A673 (cell line): ENCODE data around the gene TXNRD2. TPM values are rescaled to one million over a fixed set of nuclear protein-coding genes. Genes with fewer than 3 reads are reported as not detected.
A peak's percentile ranks its signal among the peaks of the same experiment; 100 is the strongest.
"Not testable (repeated sequence)": the region's sequence is repeated elsewhere in the genome, so short reads cannot be mapped to it uniquely, and the experiment has no call there.

Experiments used
- BruUV-seq: library from RNA; stranded (reverse); fragments of 400-500 nt; replicated peaks from 2 replicates; lab custom pipeline; 2021; lab: Mats Ljungman, UMichigan
- CTCF ChIA-PET: fragments of 300-600 bp; sonication (Branson Sonifier 250); formaldehyde crosslinking; loops from one replicate; lab custom pipeline; 2022; ENCODE audit warnings: antibody characterized with exemption; lab: Charles Lee
- POLR2A ChIA-PET: fragments of 300-600 bp; sonication (Branson Sonifier 250); formaldehyde crosslinking; loops from one replicate; lab custom pipeline; 2022; ENCODE audit warnings: antibody characterized with exemption; ENCODE audit not compliant: low non-redundant PET; lab: Charles Lee
- DNase-seq: peaks from one replicate; pipeline ENCODE4 v3.0.0-alpha.2; 2015; ENCODE audit warnings: low spot score
- H3K27ac ChIP-seq: fragments of 200-600 bp; sonication (generic); 2 replicates; pipeline ENCODE4 v1.5.1; 2016; ENCODE audit warnings: mixed run types, low read depth, mild to moderate bottlenecking, mixed read lengths, antibody characterized with exemption, low read length; ENCODE audit not compliant: poor library complexity, severe bottlenecking
- H3K27me3 ChIP-seq: fragments of 200-600 bp; sonication (generic); replicated peaks from 2 replicates; pipeline ENCODE4 v1.6.1; 2017; ENCODE audit warnings: mixed run types, low read depth, mild to moderate bottlenecking, mixed read lengths, antibody characterized with exemption, low read length; ENCODE audit not compliant: insufficient read depth, poor library complexity
- H3K36me3 ChIP-seq: fragments of 200-600 bp; sonication (generic); 2 replicates; pipeline ENCODE4 v1.6.1; 2016; ENCODE audit warnings: mixed run types, mild to moderate bottlenecking, mixed read lengths, antibody characterized with exemption, low read length; ENCODE audit not compliant: insufficient read depth, poor library complexity, severe bottlenecking
- H3K4me1 ChIP-seq: fragments of 200-600 bp; sonication (generic); 2 replicates; pipeline ENCODE4 v1.6.1; 2017; ENCODE audit warnings: mixed run types, mild to moderate bottlenecking, mixed read lengths, antibody characterized with exemption, low read length; ENCODE audit not compliant: insufficient read depth, poor library complexity, severe bottlenecking
- H3K4me3 ChIP-seq: fragments of 200-600 bp; sonication (generic); 2 replicates; pipeline ENCODE4 v1.5.1; 2016; ENCODE audit warnings: low read depth, mixed run types, mild to moderate bottlenecking, mixed read lengths, low read length; ENCODE audit not compliant: poor library complexity, severe bottlenecking
- H3K9me3 ChIP-seq: fragments of 200-600 bp; sonication (generic); 2 replicates; pipeline ENCODE4 v1.6.1; 2016; ENCODE audit warnings: mixed run types, low read depth, mild to moderate bottlenecking, mixed read lengths, antibody characterized with exemption, low read length; ENCODE audit not compliant: poor library complexity, severe bottlenecking
- EZH2 ChIP-seq: fragments of 200-600 bp; sonication (generic); IDR thresholded peaks from 2 replicates; pipeline ENCODE4 v1.6.1; 2017; ENCODE audit warnings: borderline replicate concordance, low read depth, mild to moderate bottlenecking, mixed read lengths, antibody characterized with exemption, low read length; ENCODE audit not compliant: poor library complexity, severe bottlenecking
- intact Hi-C: fragments of 100-400 bp; cut with micrococcal nuclease; formaldehyde crosslinking; loops from one replicate; pipeline ENCODE4 v1.10.0; 2022; ENCODE audit not compliant: unreplicated experiment
- total RNA-seq: library from RNA; stranded (reverse); gene quantifications from 2 replicates; pipeline ENCODE4 v1.2.3, GENCODE V29; 2021
- TF ChIP-seq, protein P1 (sequence below): fragments of 300-800, 200-600 bp; sonication (generic); conservative IDR thresholded peaks from 2 replicates; pipeline ENCODE4 v1.5.1; 2017; ENCODE audit warnings: low read depth, mild to moderate bottlenecking, antibody characterized with exemption, low read length, moderate library complexity, mixed read lengths

TXNRD2 gene
- total RNA-seq, 1 experiment from 2014 or later: 32.6 TPM

DNA sequence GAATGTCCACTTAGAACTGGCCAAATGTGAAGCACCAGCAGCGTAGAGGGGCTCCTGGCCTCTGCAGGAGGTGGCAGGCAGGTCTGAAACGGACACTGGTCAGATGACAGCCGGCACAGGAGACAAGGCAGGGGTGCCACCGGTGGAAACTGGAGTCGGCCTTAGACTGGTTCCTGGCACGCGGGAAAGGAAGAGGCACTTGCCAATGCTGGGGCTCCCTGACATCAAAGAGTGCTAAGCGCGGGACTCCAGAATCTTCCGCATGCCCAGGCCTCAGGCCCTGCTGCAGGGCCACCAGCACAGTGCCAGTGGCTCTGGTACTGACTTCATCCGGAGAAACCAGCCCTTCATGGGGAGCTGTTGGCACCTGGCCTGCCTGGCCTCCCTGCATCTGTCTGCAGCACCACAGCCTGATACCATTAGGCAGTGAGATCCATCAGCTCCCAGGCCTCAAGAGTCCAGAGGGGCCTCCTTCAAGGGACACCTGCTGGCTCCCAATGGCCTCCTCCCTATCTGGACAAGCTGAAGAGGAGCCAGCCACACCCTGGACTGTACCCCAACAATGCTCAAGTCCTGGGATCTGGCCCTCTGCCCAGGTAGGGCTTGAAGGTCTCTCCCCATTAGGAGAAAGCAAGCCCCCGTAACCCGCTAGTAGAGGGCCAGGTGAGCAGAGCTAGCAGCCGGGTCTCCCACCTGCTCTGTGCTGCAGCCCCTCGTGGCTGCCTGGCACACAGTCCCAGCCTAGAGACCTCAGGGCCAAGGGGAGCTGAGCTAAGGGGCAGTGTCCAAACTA lies 57.3 kb downstream of the TXNRD2 start:
- Histone ChIP-seq H3K9me3 (no peaks in the 10 kb centered on the region), H3K27me3 (no peaks in the 10 kb centered on the region), H3K36me3 (no peaks in the 10 kb centered on the region), H3K27ac (peak overlapping the region; percentile 89), H3K4me1 (peaks cover 58% of the 10 kb centered on the region), H3K4me3 (no peak overlapping the region)
- intact Hi-C loops: no loop called here
- TF ChIP-seq EZH2: no peak
- TF ChIP-seq, protein P1, sequence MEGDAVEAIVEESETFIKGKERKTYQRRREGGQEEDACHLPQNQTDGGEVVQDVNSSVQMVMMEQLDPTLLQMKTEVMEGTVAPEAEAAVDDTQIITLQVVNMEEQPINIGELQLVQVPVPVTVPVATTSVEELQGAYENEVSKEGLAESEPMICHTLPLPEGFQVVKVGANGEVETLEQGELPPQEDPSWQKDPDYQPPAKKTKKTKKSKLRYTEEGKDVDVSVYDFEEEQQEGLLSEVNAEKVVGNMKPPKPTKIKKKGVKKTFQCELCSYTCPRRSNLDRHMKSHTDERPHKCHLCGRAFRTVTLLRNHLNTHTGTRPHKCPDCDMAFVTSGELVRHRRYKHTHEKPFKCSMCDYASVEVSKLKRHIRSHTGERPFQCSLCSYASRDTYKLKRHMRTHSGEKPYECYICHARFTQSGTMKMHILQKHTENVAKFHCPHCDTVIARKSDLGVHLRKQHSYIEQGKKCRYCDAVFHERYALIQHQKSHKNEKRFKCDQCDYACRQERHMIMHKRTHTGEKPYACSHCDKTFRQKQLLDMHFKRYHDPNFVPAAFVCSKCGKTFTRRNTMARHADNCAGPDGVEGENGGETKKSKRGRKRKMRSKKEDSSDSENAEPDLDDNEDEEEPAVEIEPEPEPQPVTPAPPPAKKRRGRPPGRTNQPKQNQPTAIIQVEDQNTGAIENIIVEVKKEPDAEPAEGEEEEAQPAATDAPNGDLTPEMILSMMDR: no peak
- DNase-seq: no peak
- ChIA-PET POLR2A (no interaction called here), CTCF (no interaction called here)
- BruUV-seq: no TSS peak

DNA sequence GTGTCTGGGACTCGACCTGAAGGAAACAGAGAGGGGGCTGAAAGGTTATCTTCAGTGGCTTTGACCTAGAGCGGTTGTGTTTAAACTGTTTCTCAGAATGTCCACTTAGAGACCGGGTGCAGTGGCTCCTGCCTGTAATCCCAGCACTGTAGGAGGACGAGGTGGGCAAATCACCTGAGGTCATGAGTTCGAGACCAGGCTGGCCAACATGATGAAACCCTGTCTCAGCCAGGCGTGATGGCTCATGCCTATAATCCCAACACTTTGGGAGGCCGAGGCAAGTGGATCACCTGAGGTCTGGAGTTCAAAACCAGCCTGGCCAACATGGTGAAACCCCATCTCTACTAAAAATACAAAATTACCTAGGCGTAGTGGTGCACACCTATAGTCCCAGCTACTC lies 58.2 kb downstream of the TXNRD2 start:
- DNase-seq, H3K36me3 ChIP-seq, POLR2A ChIA-PET, BruUV-seq, CTCF ChIA-PET, H3K4me3 ChIP-seq, H3K27me3 ChIP-seq, H3K9me3 ChIP-seq, intact Hi-C loops: not testable (repeated sequence)
- H3K27ac ChIP-seq: peak overlapping the region; percentile 86
- peaks cover 58% of the 10 kb centered on the region for H3K4me1 ChIP-seq

DNA sequence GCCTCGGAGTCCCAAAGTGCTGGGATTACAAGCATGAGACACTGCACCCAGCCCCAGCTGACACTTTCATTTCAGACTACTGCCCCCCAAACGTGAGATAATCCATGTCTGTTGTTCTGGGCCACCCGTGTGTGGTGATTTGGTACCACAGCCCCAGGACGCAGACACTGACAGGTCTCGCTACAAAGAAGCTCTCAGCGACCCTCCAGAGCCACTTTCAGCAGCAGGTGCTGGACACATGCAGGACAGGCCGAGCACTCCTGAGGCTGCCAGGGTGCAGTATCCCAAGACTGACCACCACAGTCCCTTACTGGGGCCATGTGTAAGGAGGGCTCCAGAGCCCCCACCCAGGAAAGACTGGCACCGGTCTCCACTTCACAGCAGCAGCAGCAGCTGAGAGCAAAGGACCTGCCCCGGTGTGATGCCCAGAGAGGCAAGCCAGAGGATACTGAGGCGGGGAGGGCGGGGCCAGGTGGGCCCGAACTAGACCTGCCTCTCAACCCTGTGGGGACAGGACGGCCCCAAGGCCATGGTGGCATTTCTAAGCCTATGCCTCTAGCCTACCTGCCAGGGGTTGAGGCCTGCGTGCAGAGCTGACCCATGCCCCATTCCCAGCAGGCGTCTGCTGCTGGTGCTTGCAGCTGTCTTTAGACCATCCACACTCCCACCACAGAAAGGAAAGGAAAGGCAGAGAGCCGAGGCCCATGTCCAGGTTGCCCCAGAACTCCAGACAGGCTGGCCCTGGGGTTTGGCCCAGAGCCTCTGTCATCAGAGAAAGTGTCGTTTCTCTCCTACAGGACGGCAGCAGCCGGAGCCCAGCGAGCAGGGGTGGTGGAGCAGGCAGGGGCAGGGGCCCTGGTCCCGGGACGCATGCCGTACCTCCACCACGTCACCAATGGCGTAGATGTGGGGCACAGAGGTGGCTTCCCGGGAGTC lies 58.9 kb downstream of the TXNRD2 start:
- Histone ChIP-seq H3K9me3 (no peaks in the 10 kb centered on the region), H3K36me3 (no peaks in the 10 kb centered on the region), H3K27me3 (no peaks in the 10 kb centered on the region), H3K27ac (peak overlapping the region; percentile 86), H3K4me3 (no peak overlapping the region), H3K4me1 (peaks cover 54% of the 10 kb centered on the region)
- no peak for DNase-seq
- BruUV-seq: no TSS peak
- intact Hi-C loops: no loop called here
- no peak for TF ChIP-seq EZH2
- TF ChIP-seq, protein P1: no peak
- CTCF ChIA-PET: no interaction called here
- POLR2A ChIA-PET: no interaction called here
